ENCODE measurements around the gene HNRNPU. TPM values are rescaled to one million over a fixed set of nuclear protein-coding genes. Genes with fewer than 3 reads are reported as not detected.
A peak's percentile ranks its signal among the peaks of the same experiment; 100 is the strongest.

HNRNPU gene
- total and polyA plus RNA-seq, 2 of the 13 experiments (the other 11 are each of a cell fraction or from before 2014, with no cell fraction given) = 101 to 508 TPM

- TF ChIP-seq GTF3A (CRISPR knock-in tag; conservative IDR thresholded peaks at IDR 0.05) = no peak
- TF ChIP-seq ATRX (CRISPR knock-in tag; IDR thresholded peaks at IDR 0.05; ENCODE audit: borderline replicate concordance) = no peak
- TF ChIP-seq ZFAT (CRISPR knock-in tag; conservative IDR thresholded peaks at IDR 0.05) = no peak
- no peak for TF ChIP-seq ZNF460 (CRISPR knock-in tag; IDR thresholded peaks at IDR 0.05; ENCODE audit: borderline replicate concordance)
- TF ChIP-seq NFRKB (IDR thresholded peaks at IDR 0.05) = no peak
- TF ChIP-seq ZNF790 (CRISPR knock-in tag; IDR thresholded peaks at IDR 0.05; ENCODE audit: borderline replicate concordance) = no peak
- peak; percentile 64; the same call in 1 of the 2 replicates for TF ChIP-seq RBFOX2 (IDR thresholded peaks at IDR 0.05; ENCODE audit: low read depth, low read length)
- peak; percentile 54 for TF ChIP-seq POLR2AphosphoS5 (IDR thresholded peaks at IDR 0.05; ENCODE audit: low read depth, low read length)
- TF ChIP-seq HNRNPUL1 (IDR thresholded peaks at IDR 0.05; ENCODE audit: low read depth, low read length) = no peak
- no peak for TF ChIP-seq FOXJ3 (CRISPR knock-in tag; IDR thresholded peaks at IDR 0.05; ENCODE audit: borderline replicate concordance)
- no peak for TF ChIP-seq ZBTB49 (CRISPR knock-in tag; IDR thresholded peaks at IDR 0.05; ENCODE audit: borderline replicate concordance)
Measured at GRCh38 chr1:244844155-244845121, 19.9 kb downstream of the HNRNPU start (continued).

All from HepG2 (cell line).